Measurements from ENCODE around the gene ZSWIM2.

DNA sequence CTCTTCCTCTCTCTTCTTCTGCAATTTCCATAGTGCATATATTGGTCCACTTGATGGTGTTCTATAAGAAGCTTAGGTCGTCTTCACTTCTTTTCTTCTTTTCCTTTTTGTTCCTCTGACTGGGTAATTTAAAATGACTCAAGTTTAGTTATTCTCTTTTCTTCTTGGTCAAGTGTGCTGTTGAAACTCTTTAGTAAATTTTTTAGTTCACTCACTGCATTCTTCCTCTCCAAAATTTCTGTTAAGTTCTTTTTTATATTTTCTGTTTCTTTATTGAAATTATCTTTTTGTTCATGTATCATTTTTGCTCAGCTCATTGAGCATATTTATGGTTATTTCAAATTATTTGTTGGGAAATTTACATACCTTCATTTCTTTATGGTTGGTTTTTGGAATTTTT lies 32.7 kb upstream of the ZSWIM2 start:
- TF ChIP-seq, protein P1, sequence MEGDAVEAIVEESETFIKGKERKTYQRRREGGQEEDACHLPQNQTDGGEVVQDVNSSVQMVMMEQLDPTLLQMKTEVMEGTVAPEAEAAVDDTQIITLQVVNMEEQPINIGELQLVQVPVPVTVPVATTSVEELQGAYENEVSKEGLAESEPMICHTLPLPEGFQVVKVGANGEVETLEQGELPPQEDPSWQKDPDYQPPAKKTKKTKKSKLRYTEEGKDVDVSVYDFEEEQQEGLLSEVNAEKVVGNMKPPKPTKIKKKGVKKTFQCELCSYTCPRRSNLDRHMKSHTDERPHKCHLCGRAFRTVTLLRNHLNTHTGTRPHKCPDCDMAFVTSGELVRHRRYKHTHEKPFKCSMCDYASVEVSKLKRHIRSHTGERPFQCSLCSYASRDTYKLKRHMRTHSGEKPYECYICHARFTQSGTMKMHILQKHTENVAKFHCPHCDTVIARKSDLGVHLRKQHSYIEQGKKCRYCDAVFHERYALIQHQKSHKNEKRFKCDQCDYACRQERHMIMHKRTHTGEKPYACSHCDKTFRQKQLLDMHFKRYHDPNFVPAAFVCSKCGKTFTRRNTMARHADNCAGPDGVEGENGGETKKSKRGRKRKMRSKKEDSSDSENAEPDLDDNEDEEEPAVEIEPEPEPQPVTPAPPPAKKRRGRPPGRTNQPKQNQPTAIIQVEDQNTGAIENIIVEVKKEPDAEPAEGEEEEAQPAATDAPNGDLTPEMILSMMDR (conservative IDR thresholded peaks at IDR 0.05 in 1 of 2, IDR thresholded peaks at IDR 0.05 in 1 of 2; ENCODE audit: extremely low read depth in 1 of 2, insufficient read depth in 1 of 2, low read depth in 1 of 2, low read length in 2 of 2) = no peak
- no peak for TF ChIP-seq EZH2 (IDR thresholded peaks at IDR 0.05; ENCODE audit: borderline replicate concordance, low read length)
